K562 (cell line): Measurements from ENCODE around the gene RPL18A. TPM values are rescaled to one million over a fixed set of nuclear protein-coding genes. Genes with fewer than 3 reads are reported as not detected.
A peak's percentile ranks its signal among the peaks of the same experiment; 100 is the strongest.

Experiments
- BHLHE40 ChIP-seq: IDR thresholded peaks from 2 replicates; pipeline ENCODE4 v1.6.1; 2011; ENCODE audit warnings: low read length, improper control_type of control experiment
- FOXK2 ChIP-seq, 2 experiments: fragments of 450-650 bp; IDR thresholded peaks in 1 of 2; conservative IDR thresholded peaks in 1 of 2; 2 replicates each; pipeline ENCODE4 v1.6.1; 2016; ENCODE audit warnings: low read depth in 2 of 2, mild to moderate bottlenecking in 1 of 2
- MEF2D ChIP-seq: conservative IDR thresholded peaks from 2 replicates; pipeline ENCODE4 v1.6.1; 2016; ENCODE audit warnings: low read depth, missing genetic modification characterization, missing compliant biosample characterization
- PHF20 ChIP-seq: fragments of 450-650 bp; IDR thresholded peaks from 2 replicates; pipeline ENCODE4 v1.6.1; 2018; ENCODE audit not compliant: partially characterized antibody
- REST ChIP-seq, 2 experiments: fragments of 450-650 bp; formaldehyde crosslinking in 1 of 2; IDR thresholded peaks; 2 replicates each; pipeline versions ENCODE4 v1.4.0 to v1.6.1; 2014 to 2020; ENCODE audit warnings: mild to moderate bottlenecking in 2 of 2, borderline replicate concordance in 1 of 2, low read depth in 1 of 2
- SMC3 ChIP-seq: conservative IDR thresholded peaks from 2 replicates; pipeline ENCODE4 v1.6.1; 2011; ENCODE audit warnings: low read depth, low read length, improper control_type of control experiment; ENCODE audit not compliant: insufficient read depth
- STAG1 ChIP-seq: sonication (generic); formaldehyde crosslinking; IDR thresholded peaks from 2 replicates; pipeline ENCODE4 v1.5.0; 2020; ENCODE audit warnings: missing genetic modification reagents, borderline replicate concordance
- TBP ChIP-seq: optimal IDR thresholded peaks from 2 replicates; pipeline ENCODE3; 2011; ENCODE audit warnings: low read depth, low read length, improper control_type of control experiment
- TFAP4 ChIP-seq: sonication (generic); formaldehyde crosslinking; IDR thresholded peaks from 2 replicates; pipeline ENCODE4 v1.8.0; 2022; ENCODE audit warnings: missing genetic modification reagents, mild to moderate bottlenecking, moderate library complexity, borderline replicate concordance
- ZNF12 ChIP-seq: sonication (generic); formaldehyde crosslinking; IDR thresholded peaks from 2 replicates; pipeline ENCODE4 v1.4.0; 2020; ENCODE audit warnings: mild to moderate bottlenecking, missing genetic modification reagents
- ZNF395 ChIP-seq: fragments of 200-800 bp; sonication (Bioruptor generic); IDR thresholded peaks from 2 replicates; pipeline ENCODE4 v1.6.1; 2017; ENCODE audit warnings: missing genetic modification characterization, missing compliant biosample characterization
- polyA plus RNA-seq, 8 experiments: library from polyadenylated mRNA; depleted of rRNA in 4 of 8; stranded (reverse) in 5 of 8; unstranded in 3 of 8; fragments of >200 nt; fragmentation: Nextera tagmentation in 2 of 8; fragmentation: Illumina TruSeq in 1 of 8; extraction: Ambion mirVana in 2 of 8; extraction: Trizol in 1 of 8; gene quantifications; 2 replicates each; pipeline versions ENCODE4 v1.2.1 to v1.2.3, GENCODE V29; 2011 to 2014; ENCODE audit warnings: inconsistent platforms in 1 of 8, missing spikeins in 1 of 8
- total RNA-seq, 7 experiments: library from RNA; depleted of rRNA in 6 of 7; stranded (reverse); fragments of >200 nt in 6 of 7; fragmentation: Illumina TruSeq in 2 of 7; extraction: Trizol in 2 of 7; gene quantifications; 2 replicates each; pipeline versions ENCODE4 v1.2.1 to v1.2.3, GENCODE V29; 2011 to 2021; ENCODE audit warnings: low replicate concordance in 1 of 7
- TF ChIP-seq, protein P1 (sequence below): IDR thresholded peaks from 3 replicates; pipeline ENCODE4 v1.6.1; 2011; ENCODE audit warnings: borderline replicate concordance, mild to moderate bottlenecking; ENCODE audit not compliant: insufficient read length, insufficient read depth

The RPL18A gene
- total and polyA plus RNA-seq, 9 of the 15 experiments (the other 6 are each of a cell fraction or from before 2014, with no cell fraction given): 626 to 2,882 (median 1,895) TPM

DNA sequence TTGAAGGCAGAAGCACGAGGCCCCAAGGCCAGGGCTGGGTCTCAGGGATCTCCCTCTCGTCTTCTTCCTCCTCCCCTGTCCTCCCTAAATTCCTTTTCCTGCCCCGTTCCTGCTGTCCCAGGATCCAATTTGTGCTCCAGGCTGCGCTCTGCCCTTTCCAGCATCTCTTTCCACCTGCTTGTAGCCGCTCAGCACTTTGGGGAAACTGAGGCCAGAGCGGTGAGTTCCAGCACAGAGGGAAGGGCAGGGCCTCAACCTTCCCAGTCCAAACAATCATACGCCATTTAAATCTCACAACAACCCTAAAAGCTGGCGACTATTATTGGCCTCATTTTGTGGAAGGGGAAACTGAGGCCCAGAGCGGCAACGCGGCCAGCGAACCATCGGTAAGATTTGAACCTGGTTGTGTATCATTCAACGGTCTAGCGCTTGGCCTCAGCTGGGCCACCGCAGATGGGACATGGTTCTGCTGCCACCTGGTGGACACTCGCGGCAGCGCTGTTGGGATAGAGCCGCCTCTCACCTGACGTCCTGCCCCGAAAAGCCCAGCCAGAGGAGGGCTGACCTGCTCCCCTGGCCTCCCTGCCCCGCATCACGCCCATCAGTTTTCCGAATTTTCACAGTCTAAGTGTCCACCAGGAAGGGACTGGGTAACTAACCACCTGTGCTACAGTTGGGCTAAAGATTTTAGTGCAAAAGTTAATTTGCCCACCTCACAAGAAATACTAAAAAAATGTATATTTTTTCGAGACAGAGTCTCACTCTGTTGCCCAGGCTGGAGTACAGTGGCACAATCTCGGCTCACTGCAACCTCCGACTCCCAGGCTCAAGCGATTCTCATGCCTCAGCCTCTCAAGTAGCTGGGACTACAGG lies 4.2 kb upstream of the RPL18A start (continued):
- peak; percentile 91 for TF ChIP-seq REST (IDR thresholded peaks at IDR 0.05; ENCODE audit: borderline replicate concordance)
- no peak for TF ChIP-seq REST (CRISPR knock-in tag; IDR thresholded peaks at IDR 0.05; ENCODE audit: low read depth)
- TF ChIP-seq MEF2D (tag): no peak
- no peak for TF ChIP-seq ZNF395 (CRISPR knock-in tag)
- TF ChIP-seq STAG1 (CRISPR knock-in tag): peak; percentile 99
- peak; percentile 98 for TF ChIP-seq TFAP4
- TF ChIP-seq ZNF12 (CRISPR knock-in tag): 0 out of 2 replicates have a peak, but pooled peaks have one; percentile 26
- TF ChIP-seq TBP: peak; percentile 29
- peak; percentile 98 for TF ChIP-seq SMC3
- TF ChIP-seq FOXK2 (conservative IDR thresholded peaks at IDR 0.05 in 1 of 2, IDR thresholded peaks at IDR 0.05 in 1 of 2; ENCODE audit: low read depth in 2 of 2): peak; percentile 33 to 38; a peak in 1 of 4 replicates
- TF ChIP-seq, protein P1, sequence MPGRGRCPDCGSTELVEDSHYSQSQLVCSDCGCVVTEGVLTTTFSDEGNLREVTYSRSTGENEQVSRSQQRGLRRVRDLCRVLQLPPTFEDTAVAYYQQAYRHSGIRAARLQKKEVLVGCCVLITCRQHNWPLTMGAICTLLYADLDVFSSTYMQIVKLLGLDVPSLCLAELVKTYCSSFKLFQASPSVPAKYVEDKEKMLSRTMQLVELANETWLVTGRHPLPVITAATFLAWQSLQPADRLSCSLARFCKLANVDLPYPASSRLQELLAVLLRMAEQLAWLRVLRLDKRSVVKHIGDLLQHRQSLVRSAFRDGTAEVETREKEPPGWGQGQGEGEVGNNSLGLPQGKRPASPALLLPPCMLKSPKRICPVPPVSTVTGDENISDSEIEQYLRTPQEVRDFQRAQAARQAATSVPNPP: no peak
- TF ChIP-seq BHLHE40: 0 out of 2 replicates have a peak, but pooled peaks have one; percentile 37
- TF ChIP-seq PHF20: peak; percentile 16
